Coronary artery (tissue), 2 donors: ENCODE measurements around the gene LRRN2.
A peak's percentile ranks its signal among the peaks of the same experiment; 100 is the strongest.
"Not testable (repeated sequence)": the region's sequence is repeated elsewhere in the genome, so short reads cannot be mapped to it uniquely, and the experiment has no call there.

Source experiments
- DNase-seq: peaks from one replicate; pipeline ENCODE4 v3.0.0-alpha.2; 2017; ENCODE audit warnings: low spot score
- H3K27ac ChIP-seq, 2 donors: fragments of 200-600 bp; sonication (generic); one replicate each; pipeline ENCODE4 v1.5.1; 2016 to 2019
- H3K4me3 ChIP-seq: fragments of 200-600 bp; sonication (generic); 2 replicates; pipeline ENCODE4 v1.5.1; 2016; ENCODE audit warnings: mild to moderate bottlenecking, moderate library complexity
- CTCF ChIP-seq: fragments of 200-600 bp; sonication (generic); IDR thresholded peaks from one replicate; pipeline ENCODE4 v1.5.1; 2019; ENCODE audit warnings: antibody characterized with exemption

LRRN2 gene

GRCh38 chr1:204730826-204731459 is 45.4 kb upstream of the LRRN2 start:
- H3K27ac ChIP-seq: no peak overlapping the region
- no peak overlapping the region for H3K4me3 ChIP-seq
- no peak for DNase-seq
- TF ChIP-seq CTCF: no peak

- no peak for TF ChIP-seq CTCF
- DNase-seq: peak; percentile 29
- Histone ChIP-seq H3K4me3 (no peak overlapping the region), H3K27ac (no peak overlapping the region)
Measured at GRCh38 chr1:204729516-204729915, 44.0 kb upstream of the LRRN2 start.

- Histone ChIP-seq H3K4me3 (no peak overlapping the region), H3K27ac (no peak overlapping the region)
- DNase-seq: no peak
- no peak for TF ChIP-seq CTCF
Measured at GRCh38 chr1:204728456-204728855, 42.9 kb upstream of the LRRN2 start.

GRCh38 chr1:204728045-204728444 is 42.5 kb upstream of the LRRN2 start:
- H3K27ac ChIP-seq: no peak overlapping the region
- TF ChIP-seq CTCF: no peak
- DNase-seq: peak; percentile 46
- H3K4me3 ChIP-seq: no peak overlapping the region

GRCh38 chr1:204727438-204727837 is 41.9 kb upstream of the LRRN2 start:
- H3K4me3 ChIP-seq, H3K27ac ChIP-seq, DNase-seq: not testable (repeated sequence)

GRCh38 chr1:204726478-204726877 is 40.9 kb upstream of the LRRN2 start:
- peak; percentile 29 for DNase-seq
- no peak overlapping the region for H3K4me3 ChIP-seq
- no peak overlapping the region for H3K27ac ChIP-seq
- TF ChIP-seq CTCF: no peak

- no peak overlapping the region for H3K4me3 ChIP-seq
- no peak overlapping the region for H3K27ac ChIP-seq
- no peak for TF ChIP-seq CTCF
- no peak for DNase-seq
Measured at GRCh38 chr1:204725821-204726448, 40.4 kb upstream of the LRRN2 start.
